Ishikawa (cell line): Measurements from ENCODE around the gene GALNT7.

Source experiments
- CEBPB ChIP-seq: IDR thresholded peaks from 2 replicates; pipeline ENCODE4 v1.6.1; 2012
- CREB1 ChIP-seq: IDR thresholded peaks from 2 replicates; pipeline ENCODE4 v1.6.1; 2012; ENCODE audit warnings: low read depth
- EGR1 ChIP-seq: IDR thresholded peaks from 2 replicates; pipeline ENCODE4 v1.6.1; 2012
- EP300 ChIP-seq: IDR thresholded peaks from 2 replicates; pipeline ENCODE4 v1.6.1; 2012; ENCODE audit warnings: borderline replicate concordance
- FOXM1 ChIP-seq: IDR thresholded peaks from 2 replicates; pipeline ENCODE4 v1.6.1; 2012; ENCODE audit warnings: low read depth, borderline replicate concordance
- MAX ChIP-seq: IDR thresholded peaks from 2 replicates; pipeline ENCODE4 v1.6.1; 2012
- RAD21 ChIP-seq: IDR thresholded peaks from 2 replicates; pipeline ENCODE4 v1.6.1; 2012; ENCODE audit warnings: low read depth
- REST ChIP-seq: IDR thresholded peaks from 2 replicates; pipeline ENCODE4 v1.6.1; 2012; ENCODE audit warnings: low read depth, mild to moderate bottlenecking
- TAF1 ChIP-seq: IDR thresholded peaks from 2 replicates; pipeline ENCODE4 v1.6.1; 2012; ENCODE audit warnings: low read depth, mild to moderate bottlenecking
- TCF12 ChIP-seq: IDR thresholded peaks from 2 replicates; pipeline ENCODE4 v1.6.1; 2012; ENCODE audit warnings: low read depth
- TEAD4 ChIP-seq: IDR thresholded peaks from 2 replicates; pipeline ENCODE4 v1.6.1; 2012
- USF1 ChIP-seq: IDR thresholded peaks from 2 replicates; pipeline ENCODE4 v1.6.1; 2012
- YY1 ChIP-seq: IDR thresholded peaks from 2 replicates; pipeline ENCODE4 v1.6.1; 2012; ENCODE audit warnings: low read depth
- ZBTB7A ChIP-seq: IDR thresholded peaks from 2 replicates; pipeline ENCODE4 v1.6.1; 2012; ENCODE audit warnings: low read depth

GRCh38 chr4:173311368-173311767 is 142.8 kb downstream of the GALNT7 start:
- TF ChIP-seq REST, result no peak
- no peak for TF ChIP-seq MAX
- TF ChIP-seq EGR1, result no peak
- TF ChIP-seq CEBPB, result no peak
- TF ChIP-seq RAD21, result no peak
- TF ChIP-seq TEAD4, result no peak
- no peak for TF ChIP-seq USF1
- no peak for TF ChIP-seq YY1
- TF ChIP-seq CREB1, result no peak
- TF ChIP-seq ZBTB7A, result no peak
- no peak for TF ChIP-seq FOXM1
- TF ChIP-seq EP300, result no peak
- no peak for TF ChIP-seq TCF12
- TF ChIP-seq TAF1, result no peak
